GM12872 (cell line): ENCODE measurements around the gene ITGAE.

Experiments used
- TF ChIP-seq, protein P1 (sequence below): IDR thresholded peaks from 3 replicates; pipeline ENCODE4 v1.5.1; 2011; ENCODE audit warnings: low read depth, mild to moderate bottlenecking, low read length, moderate library complexity; ENCODE audit not compliant: insufficient read depth

ITGAE gene

GRCh38 chr17:3761036-3761917, 39.7 kb downstream of the ITGAE start:
- TF ChIP-seq, protein P1, sequence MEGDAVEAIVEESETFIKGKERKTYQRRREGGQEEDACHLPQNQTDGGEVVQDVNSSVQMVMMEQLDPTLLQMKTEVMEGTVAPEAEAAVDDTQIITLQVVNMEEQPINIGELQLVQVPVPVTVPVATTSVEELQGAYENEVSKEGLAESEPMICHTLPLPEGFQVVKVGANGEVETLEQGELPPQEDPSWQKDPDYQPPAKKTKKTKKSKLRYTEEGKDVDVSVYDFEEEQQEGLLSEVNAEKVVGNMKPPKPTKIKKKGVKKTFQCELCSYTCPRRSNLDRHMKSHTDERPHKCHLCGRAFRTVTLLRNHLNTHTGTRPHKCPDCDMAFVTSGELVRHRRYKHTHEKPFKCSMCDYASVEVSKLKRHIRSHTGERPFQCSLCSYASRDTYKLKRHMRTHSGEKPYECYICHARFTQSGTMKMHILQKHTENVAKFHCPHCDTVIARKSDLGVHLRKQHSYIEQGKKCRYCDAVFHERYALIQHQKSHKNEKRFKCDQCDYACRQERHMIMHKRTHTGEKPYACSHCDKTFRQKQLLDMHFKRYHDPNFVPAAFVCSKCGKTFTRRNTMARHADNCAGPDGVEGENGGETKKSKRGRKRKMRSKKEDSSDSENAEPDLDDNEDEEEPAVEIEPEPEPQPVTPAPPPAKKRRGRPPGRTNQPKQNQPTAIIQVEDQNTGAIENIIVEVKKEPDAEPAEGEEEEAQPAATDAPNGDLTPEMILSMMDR: no peak

- TF ChIP-seq, protein P1: no peak
Observed at GRCh38 chr17:3759597-3760216, 41.3 kb downstream of the ITGAE start.

DNA sequence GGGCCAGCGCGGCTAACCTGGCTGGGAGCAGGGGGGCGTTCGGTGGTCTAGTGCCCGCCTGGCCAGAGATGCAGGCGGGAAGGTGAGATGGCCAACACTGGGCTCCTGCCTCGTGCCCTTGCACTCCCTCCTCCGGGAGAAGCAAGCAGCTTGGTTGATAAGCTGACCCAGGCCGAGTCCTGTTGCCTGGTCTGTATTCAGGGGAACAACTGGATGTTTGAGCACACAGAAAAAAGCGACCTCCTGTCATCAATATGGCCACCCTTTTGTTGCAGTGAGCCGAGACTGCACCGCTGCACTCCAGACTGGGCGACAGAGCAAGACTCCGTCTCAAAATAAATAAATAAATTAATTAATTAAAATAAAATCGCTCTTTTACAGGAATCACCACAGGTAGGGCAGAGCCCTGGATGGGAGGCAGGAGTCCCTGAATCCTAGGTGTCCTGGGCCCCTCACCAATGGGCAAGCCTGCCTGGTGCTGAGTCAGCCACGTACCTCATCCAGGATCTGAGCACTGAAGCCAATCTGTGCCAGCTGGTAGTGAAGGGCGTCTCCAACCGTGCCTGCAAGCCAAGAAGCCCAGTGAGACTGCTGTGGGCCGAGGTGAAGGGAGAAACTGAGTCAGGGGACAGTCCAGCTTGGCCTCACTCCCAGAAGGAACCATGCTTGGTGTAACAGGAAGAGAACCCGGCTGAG, 45.5 kb downstream of the ITGAE start:
- TF ChIP-seq, protein P1: no peak

DNA sequence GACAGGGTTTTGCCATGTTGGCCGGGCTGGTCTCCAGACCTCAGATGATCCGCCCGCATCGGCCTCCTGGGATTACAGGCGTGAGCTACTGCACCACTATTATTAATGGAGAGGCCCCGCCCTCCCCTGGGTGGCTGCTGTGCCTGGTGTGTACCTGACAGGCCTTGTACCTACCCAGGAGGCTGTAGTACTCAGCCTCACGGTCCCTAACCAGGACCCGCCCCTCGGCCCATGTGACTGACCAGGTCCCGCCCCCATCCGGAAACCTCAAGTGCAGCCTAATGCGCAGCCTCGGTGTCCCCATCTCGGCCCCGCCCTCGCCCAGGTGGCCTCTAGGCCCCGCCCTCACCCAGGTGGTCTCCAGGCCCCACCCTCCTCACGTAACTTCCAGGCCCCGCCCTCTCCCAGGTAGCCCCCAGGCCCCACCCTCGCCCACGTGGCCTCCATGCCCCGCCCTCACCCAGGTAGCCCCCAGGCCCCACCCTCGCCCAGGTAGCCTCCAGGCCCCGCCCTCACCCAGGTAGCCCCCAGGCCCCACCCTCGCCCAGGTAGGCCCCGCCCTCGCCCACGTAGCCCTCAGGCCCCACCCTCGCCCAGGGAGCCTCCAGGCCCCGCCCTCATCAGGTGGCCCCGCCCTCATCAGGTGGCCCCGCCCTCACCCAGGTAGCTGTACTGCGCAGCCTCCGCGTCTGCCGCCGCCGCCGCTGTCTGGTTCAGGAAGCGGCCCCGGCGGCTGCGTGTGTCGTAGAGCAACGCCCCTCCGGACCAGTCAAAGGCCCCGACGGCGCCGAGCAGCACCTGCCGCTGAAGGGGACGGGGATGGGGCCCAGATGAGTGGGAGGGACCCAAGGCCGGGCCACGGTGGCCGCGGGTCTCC, 46.3 kb downstream of the ITGAE start:
- TF ChIP-seq, protein P1: no peak

DNA sequence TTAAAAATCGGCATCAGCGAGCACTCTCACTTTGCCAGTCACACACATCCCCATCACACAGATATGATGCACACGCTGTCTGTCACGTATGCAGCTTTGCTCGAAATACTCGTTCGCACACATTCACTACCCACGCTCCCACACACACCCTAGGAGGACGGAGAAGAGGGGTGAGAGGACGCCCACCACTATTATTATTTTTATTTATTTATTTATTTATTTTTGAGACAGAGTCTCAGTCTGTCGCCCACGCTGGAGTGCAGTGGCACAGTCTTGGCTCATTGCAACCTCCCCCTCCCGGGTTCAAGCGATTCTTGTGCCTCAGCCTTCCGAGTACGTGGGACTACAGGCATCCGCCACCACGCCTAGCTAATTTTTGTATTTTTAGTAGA, 46.9 kb downstream of the ITGAE start:
- TF ChIP-seq, protein P1: no peak

GRCh38 chr17:3753624-3754023, 47.4 kb downstream of the ITGAE start:
- TF ChIP-seq, protein P1: no peak
